Neural progenitor cell (in vitro differentiated cells): ENCODE data around the gene SLC17A7.

Experiments
- EZH2 ChIP-seq: fragments of 200-600 bp; sonication (generic); IDR thresholded peaks from 2 replicates; pipeline ENCODE4 v1.6.1; 2017; ENCODE audit warnings: antibody characterized with exemption, mild to moderate bottlenecking, moderate library complexity
- EZH2phosphoT487 ChIP-seq: fragments of 200-600 bp; sonication (generic); IDR thresholded peaks from 2 replicates; pipeline ENCODE4 v1.6.1; 2017; ENCODE audit warnings: antibody characterized with exemption
- TF ChIP-seq, protein P1 (sequence below): fragments of 200-600 bp; sonication (generic); IDR thresholded peaks from 2 replicates; pipeline ENCODE4 v1.5.1; 2017; ENCODE audit warnings: antibody characterized with exemption, mild to moderate bottlenecking

DNA sequence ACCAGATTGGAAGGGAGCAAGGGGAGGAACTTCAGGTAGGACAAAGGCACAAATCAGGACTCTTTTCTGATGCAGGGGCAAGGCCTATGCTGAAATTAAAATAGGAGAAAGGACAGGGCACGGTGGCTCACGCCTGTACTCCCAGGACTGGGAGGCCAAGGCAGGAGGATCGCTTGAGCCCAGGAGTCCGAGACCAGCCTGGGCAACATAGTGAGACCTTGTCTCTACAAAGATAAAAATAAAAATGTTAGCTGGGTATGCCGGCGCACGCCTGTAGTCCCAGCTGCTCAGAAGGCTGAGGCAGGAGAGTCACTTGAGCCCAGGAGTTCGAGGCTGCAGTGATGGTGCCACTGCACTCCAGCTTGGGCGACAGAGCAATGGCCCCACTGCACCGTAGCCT is 5.7 kb downstream of the SLC17A7 start:
- TF ChIP-seq, protein P1, sequence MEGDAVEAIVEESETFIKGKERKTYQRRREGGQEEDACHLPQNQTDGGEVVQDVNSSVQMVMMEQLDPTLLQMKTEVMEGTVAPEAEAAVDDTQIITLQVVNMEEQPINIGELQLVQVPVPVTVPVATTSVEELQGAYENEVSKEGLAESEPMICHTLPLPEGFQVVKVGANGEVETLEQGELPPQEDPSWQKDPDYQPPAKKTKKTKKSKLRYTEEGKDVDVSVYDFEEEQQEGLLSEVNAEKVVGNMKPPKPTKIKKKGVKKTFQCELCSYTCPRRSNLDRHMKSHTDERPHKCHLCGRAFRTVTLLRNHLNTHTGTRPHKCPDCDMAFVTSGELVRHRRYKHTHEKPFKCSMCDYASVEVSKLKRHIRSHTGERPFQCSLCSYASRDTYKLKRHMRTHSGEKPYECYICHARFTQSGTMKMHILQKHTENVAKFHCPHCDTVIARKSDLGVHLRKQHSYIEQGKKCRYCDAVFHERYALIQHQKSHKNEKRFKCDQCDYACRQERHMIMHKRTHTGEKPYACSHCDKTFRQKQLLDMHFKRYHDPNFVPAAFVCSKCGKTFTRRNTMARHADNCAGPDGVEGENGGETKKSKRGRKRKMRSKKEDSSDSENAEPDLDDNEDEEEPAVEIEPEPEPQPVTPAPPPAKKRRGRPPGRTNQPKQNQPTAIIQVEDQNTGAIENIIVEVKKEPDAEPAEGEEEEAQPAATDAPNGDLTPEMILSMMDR: no peak
- TF ChIP-seq EZH2 (no peak), EZH2phosphoT487 (no peak)
